Skin epidermis (tissue), 12 donors: ENCODE data around the gene OBSCN.
A peak's percentile ranks its signal among the peaks of the same experiment; 100 is the strongest.

Experiments
- H3K27ac ChIP-seq, 21 experiments: fragments of 200-600 bp; sonication (generic) in 11 of 21; one replicate each; pipeline ENCODE4 v1.5.0; 2020; ENCODE audit warnings: mild to moderate bottlenecking in 3 of 21, inconsistent platforms in 2 of 21, moderate library complexity in 2 of 21
- H3K4me3 ChIP-seq, 7 experiments: fragments of 200-600 bp; sonication (generic) in 2 of 7; one replicate each; pipeline ENCODE4 v1.5.0; 2020; ENCODE audit warnings: inconsistent platforms in 2 of 7, mild to moderate bottlenecking in 2 of 7, moderate library complexity in 1 of 7

Gene OBSCN

GRCh38 chr1:228414511-228415211 is 206.8 kb downstream of the OBSCN start:
- H3K4me3 ChIP-seq = no peak overlapping the region
- no peak overlapping the region for H3K27ac ChIP-seq

GRCh38 chr1:228415221-228415620 is 207.4 kb downstream of the OBSCN start:
- Histone ChIP-seq H3K4me3 (no peak overlapping the region), H3K27ac (no peak overlapping the region)

GRCh38 chr1:228415853-228416216 is 208.0 kb downstream of the OBSCN start:
- H3K27ac ChIP-seq = peak overlapping the region in 7 of 21 experiments; percentile 26 to 78 (median 46)
- H3K4me3 ChIP-seq = peak overlapping the region; percentile 12 to 48 (median 39)

- Histone ChIP-seq H3K4me3 (peak within 1 kb of the TSS; percentile 12 to 48 (median 39)), H3K27ac (peak within 1 kb of the TSS in 13 of 21 experiments; percentile 5 to 78 (median 46))
Measured at GRCh38 chr1:228416217-228416933, 208.5 kb downstream of the OBSCN start, which contains the start of gene TRIM17. Gene TRIM17 (minus strand): TSS chr1:228416861. CDS start chr1:228415072, 1,789 bp downstream.

GRCh38 chr1:228417061-228417460 is 209.2 kb downstream of the OBSCN start:
- peak overlapping the region in 9 of 21 experiments; percentile 5 to 78 (median 47) for H3K27ac ChIP-seq
- H3K4me3 ChIP-seq = peak overlapping the region in 3 of 7 experiments; percentile 43 to 48 (median 47)

- H3K27ac ChIP-seq = peak overlapping the region in 6 of 21 experiments; percentile 5 to 71 (median 50)
- H3K4me3 ChIP-seq = peak overlapping the region in 1 of 7 experiments; percentile 47
Measured at GRCh38 chr1:228417483-228418203, 209.8 kb downstream of the OBSCN start.

- H3K27ac ChIP-seq = no peak overlapping the region
- H3K4me3 ChIP-seq = no peak overlapping the region
Measured at GRCh38 chr1:228420968-228421826, 213.4 kb downstream of the OBSCN start.

- H3K27ac ChIP-seq = no peak overlapping the region
Measured at GRCh38 chr1:228423404-228424053, 215.7 kb downstream of the OBSCN start.

GRCh38 chr1:228424685-228425660 is 217.1 kb downstream of the OBSCN start:
- Histone ChIP-seq H3K27ac (no peak overlapping the region), H3K4me3 (no peak overlapping the region)

More at GRCh38 chr1:228423404-228424053, 215.7 kb downstream of the OBSCN start:
- H3K4me3 ChIP-seq = no peak overlapping the region

GRCh38 chr1:228426518-228427175 is 218.8 kb downstream of the OBSCN start:
- Histone ChIP-seq H3K27ac (no peak overlapping the region), H3K4me3 (no peak overlapping the region)

- Histone ChIP-seq H3K4me3 (no peak overlapping the region), H3K27ac (no peak overlapping the region)
Measured at GRCh38 chr1:228428412-228428811, 220.6 kb downstream of the OBSCN start.
